ENCODE results near the gene MBD3L4.
"Not testable (repeated sequence)": the region's sequence is repeated elsewhere in the genome, so short reads cannot be mapped to it uniquely, and the experiment has no call there.

The MBD3L4 gene

GRCh38 chr19:7041563-7041962, 1.6 kb upstream of the MBD3L4 start:
- DNase-seq: not testable (repeated sequence)

- DNase-seq: not testable (repeated sequence)
Observed at GRCh38 chr19:7030278-7030677, 9.7 kb downstream of the MBD3L4 start, which contains the start of gene MBD3L5. Gene MBD3L5 (plus strand): TSS chr19:7030578. CDS start chr19:7030612, 34 bp downstream.

- not testable (repeated sequence) for DNase-seq
Observed at GRCh38 chr19:7028790-7029189, 11.2 kb downstream of the MBD3L4 start.

GRCh38 chr19:7021331-7021730, 18.6 kb downstream of the MBD3L4 start, which contains the start of gene MBD3L2B:
Gene MBD3L2B (minus strand): TSS chr19:7021431. CDS start chr19:7021397, 34 bp downstream.
- not testable (repeated sequence) for DNase-seq

- DNase-seq: no peak
Observed at GRCh38 chr19:7018828-7019227, 21.2 kb downstream of the MBD3L4 start.

- DNase-seq: no peak
Observed at GRCh38 chr19:7013678-7014077, 26.3 kb downstream of the MBD3L4 start.

- DNase-seq: peak in 1 of 2 experiments; percentile 14
Observed at GRCh38 chr19:7010722-7011593, 29.0 kb downstream of the MBD3L4 start.

GRCh38 chr19:7007859-7008258, 32.1 kb downstream of the MBD3L4 start:
- no peak for DNase-seq

- no peak for DNase-seq
Observed at GRCh38 chr19:7006135-7006704, 33.8 kb downstream of the MBD3L4 start.

- DNase-seq: peak in 1 of 2 experiments; percentile 24
Observed at GRCh38 chr19:7004313-7004931, 35.6 kb downstream of the MBD3L4 start.

- no peak for DNase-seq
Observed at GRCh38 chr19:7000816-7001215, 39.2 kb downstream of the MBD3L4 start.

- no peak for DNase-seq
Observed at GRCh38 chr19:7000333-7000732, 39.6 kb downstream of the MBD3L4 start.

GRCh38 chr19:6999933-7000332, 40.0 kb downstream of the MBD3L4 start:
- no peak for DNase-seq

GRCh38 chr19:6997679-6998445, 42.1 kb downstream of the MBD3L4 start:
- DNase-seq: no peak

- no peak for DNase-seq
Observed at GRCh38 chr19:6996810-6997209, 43.2 kb downstream of the MBD3L4 start.

- DNase-seq: no peak
Observed at GRCh38 chr19:6995054-6995453, 44.9 kb downstream of the MBD3L4 start.

GRCh38 chr19:6988257-6988656, 51.7 kb downstream of the MBD3L4 start:
- no peak for DNase-seq

- no peak for DNase-seq
Observed at GRCh38 chr19:6987850-6988249, 52.1 kb downstream of the MBD3L4 start.
